NCI-H69 (cell line): ENCODE measurements around the gene GRIK4.
"Not testable (repeated sequence)": the region's sequence is repeated elsewhere in the genome, so short reads cannot be mapped to it uniquely, and the experiment has no call there.

Experiments
- DNase-seq: peaks from one replicate; lab custom pipeline; 2025; lab: John Stamatoyannopoulos, UW

The GRIK4 gene

DNA sequence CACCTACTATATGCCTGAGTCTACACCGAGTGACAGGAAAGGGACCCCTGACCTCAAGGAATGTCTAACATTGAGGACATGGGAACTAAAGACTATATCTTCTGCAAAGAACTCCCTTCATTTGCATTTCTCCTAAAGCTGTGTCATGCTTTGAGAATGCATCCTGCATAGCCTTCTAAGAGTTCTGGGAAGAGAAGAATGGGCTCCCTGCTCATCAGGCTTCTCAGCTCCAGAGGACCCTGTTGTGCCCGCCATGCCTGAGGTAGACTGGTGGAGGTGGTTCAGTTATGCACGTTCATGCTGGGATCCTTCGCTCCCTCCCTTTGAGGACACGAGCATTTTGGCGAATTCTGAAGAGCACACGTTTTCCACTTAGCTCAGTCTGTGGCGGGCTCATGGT is 63.3 kb downstream of the GRIK4 start:
- DNase-seq = no peak

DNA sequence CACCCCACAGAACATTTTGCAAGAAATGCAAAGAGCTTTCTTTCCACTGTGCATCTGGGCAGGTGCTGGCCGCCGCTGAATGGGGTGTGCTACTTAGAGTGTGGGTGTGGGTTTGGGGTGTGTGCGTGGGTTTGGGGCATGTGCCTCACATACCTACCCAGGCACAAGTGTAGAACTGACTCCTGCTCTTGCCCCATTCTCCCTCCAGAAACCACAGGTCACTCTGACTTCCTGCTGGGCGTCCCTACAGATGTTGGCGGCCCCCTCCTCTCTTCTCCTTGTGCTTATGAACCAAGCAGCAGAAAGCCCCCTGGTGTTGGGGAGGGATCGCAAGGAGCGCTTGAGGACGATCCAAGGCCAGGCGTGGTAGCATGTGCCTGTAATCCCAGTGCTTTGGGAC is 63.9 kb downstream of the GRIK4 start:
- no peak for DNase-seq

DNA sequence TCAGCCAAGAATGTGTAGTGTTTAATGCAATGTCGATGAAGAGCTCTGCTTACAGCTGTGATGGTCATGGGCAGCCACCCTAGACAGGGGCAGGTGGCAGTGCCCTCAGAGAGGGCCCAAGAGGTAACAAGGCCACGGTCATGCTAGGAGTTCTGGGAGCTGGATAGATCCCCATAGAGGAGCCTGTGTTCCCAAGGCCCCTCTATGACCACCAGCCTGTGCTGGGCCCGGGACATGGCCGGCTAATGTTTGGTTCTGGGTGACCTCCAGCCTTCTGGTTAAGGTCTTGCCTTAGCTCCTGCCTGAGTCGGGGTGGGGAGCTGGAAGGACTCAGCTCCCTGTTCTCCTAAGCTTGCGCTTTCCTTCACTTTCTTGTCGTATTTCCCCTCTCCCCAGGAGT is 65.1 kb downstream of the GRIK4 start:
- no peak for DNase-seq

DNA sequence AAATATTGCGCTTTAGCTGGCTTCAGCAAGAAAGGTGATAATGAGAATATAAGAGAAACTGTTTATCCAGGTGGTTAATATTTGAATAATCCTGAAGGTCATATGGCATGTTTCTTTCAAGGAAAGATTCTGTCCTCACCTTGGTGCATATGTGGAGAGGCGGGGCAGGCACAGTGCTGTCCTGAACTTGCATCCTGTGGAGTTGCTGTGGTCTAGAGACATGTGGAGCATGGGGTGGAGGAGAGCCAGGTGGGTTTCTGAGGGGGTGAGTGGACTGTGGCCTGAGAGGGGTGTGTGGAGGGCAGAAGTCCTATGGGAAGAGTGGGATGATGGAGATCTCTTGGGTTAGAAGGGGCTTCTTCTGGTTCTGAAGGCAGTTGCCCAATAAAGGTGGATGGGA is 65.5 kb downstream of the GRIK4 start:
- DNase-seq = no peak

DNA sequence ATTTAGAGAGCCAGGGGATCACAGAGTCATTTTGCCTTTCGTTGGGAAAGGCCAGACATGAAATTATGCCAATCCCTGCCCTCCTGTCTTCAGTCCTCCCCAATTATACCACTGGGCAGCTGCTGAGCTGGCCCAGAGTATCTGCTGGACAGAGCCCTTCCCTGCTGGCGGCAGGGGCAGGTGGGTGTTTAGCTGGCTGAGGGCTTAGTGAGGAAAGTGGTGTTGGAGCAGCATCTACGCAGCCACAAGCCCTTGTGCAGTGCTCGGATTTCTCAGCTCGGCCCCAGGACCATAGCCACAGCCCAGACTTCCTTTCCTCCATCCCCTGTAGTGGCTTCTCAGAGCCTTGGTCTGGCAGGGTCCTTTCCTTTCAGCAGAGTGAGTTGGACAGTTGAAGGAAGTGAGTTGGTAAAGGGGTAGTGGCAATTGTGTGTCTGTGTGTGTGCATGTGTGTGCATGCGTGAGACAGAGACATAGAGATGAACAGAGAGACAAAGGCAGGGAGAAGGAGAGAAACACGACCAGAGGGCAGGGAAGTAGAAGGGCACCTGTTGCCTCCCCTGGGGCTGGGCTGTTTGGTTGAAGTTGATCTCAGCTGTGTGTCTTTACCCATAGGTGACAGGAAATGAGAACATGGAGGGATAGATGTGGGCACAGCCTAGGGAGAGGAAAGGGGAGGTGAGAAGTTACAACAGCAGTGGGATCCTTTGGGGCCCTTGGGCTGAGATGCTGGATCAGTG is 66.2 kb downstream of the GRIK4 start:
- DNase-seq = peak; percentile 30

DNA sequence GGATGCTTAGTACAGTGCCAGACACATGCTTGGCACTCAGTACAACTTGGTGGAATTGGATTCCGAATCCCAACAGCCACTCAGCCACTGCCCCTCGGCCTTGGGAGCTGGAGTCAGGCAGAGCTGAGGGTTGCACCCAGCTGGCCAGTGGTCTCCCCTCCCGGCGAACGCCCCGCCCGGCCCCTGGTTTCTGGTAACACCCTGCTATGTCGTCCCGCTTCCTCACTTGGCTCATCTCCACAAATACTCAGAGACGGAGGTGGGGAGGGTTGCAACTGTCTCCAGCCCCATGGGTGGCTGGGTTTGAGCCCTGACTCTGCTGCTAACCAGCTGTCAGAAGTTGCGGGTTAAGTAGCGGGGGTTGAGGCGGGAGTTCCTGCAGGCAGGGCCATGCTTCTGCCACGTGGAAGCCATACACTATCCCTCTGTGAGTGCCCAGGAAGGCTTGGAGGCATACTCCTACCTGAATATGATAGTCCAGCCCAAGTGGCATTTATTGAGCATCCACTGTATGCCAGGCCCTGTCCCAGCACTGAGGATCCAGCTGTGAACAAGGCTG is 67.1 kb downstream of the GRIK4 start:
- DNase-seq = peak; percentile 10

DNA sequence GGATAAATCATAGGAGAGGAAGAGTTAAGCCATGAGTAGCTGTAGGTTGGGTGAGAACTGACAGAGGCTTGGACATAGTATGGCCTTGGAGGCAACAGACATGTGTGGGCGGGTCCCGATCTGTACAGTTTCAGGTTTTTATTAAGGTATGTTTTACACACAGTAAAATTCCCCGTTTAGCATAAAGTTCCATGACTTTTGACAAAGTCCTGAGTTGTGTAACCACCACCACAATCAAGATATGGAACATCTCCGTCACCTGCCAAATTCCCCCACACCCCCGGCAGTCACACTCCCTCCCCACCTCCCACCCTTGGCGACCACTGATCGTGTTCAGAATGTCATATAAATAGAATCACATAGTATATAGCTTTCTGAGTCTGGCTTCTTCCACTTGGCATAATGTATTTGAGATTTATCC is 68.1 kb downstream of the GRIK4 start:
- no peak for DNase-seq

DNA sequence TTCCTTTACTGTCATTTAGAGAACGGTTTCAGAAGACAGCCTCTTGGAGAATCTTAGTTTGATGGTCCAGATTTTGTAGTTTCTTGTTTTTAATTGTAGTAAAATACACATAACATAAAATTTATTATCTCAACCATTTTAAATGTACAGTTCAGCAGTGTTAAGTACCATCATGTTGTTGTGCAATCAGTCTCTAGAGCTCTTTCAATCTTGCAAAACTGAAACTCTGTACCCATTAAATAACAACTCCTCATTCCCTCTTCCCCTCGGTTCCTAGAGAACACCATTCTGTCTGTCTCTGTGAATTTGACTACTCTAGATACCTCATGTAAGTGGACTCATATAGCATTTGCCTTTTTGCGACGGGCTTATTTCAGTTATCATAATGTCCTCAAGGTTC is 69.8 kb downstream of the GRIK4 start:
- DNase-seq = no peak

DNA sequence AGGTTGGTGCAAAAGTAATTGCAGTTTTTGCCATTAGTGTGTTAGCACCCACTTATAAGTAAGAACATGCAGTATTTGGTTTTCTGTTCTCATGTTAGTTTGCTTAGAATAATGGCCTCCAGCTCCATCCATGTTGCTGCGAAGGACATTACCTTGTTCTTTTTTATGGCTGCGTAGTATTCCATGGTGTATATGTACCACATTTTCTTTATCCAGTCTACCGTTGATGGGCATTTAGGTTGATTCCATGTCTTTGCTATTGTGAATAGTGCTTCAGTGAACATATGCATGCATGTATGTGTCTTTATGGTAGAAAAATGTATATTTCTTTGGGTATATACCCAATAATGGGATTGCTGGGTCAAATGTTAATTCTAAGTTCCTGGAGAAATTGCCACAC is 71.0 kb downstream of the GRIK4 start:
- DNase-seq = not testable (repeated sequence)

DNA sequence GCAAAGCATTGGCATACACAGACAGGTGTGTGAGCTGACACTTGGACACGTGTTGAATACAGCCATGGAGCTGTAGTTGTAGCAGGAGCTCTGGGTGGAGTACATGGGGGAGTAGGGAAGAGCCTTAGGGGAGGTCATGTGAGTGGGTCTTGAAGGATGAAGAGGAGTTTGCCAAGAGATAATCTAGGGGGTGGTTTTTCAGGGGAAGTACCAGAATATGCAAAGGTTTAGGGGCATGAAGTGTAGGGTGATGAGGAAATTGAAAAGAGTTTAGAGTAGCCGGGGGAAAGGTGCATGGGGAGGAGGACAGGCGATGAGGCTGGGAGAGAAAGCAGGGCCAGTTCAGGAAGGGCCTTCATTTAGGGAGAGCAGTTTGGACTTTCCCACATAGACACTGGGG is 74.5 kb downstream of the GRIK4 start:
- DNase-seq = no peak

DNA sequence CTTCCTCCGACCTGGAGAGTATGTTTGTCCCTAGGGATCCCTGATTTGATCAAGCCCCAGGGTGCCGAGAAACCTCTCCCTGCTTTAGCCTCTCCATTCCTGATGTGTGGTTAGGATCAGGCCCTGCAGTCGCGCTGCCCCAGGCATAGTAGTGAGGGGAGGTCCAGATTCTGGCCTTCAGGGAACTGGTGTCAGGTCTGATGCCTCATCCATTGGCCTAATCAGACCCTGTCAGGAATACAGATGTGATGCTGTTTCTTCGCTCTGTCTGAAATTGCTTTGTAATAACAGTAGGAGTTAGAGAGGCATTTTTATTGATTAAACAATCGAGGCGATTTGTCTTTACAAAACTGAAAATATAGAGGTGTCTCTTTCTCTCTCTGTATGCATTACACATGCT is 75.2 kb downstream of the GRIK4 start:
- DNase-seq = no peak

DNA sequence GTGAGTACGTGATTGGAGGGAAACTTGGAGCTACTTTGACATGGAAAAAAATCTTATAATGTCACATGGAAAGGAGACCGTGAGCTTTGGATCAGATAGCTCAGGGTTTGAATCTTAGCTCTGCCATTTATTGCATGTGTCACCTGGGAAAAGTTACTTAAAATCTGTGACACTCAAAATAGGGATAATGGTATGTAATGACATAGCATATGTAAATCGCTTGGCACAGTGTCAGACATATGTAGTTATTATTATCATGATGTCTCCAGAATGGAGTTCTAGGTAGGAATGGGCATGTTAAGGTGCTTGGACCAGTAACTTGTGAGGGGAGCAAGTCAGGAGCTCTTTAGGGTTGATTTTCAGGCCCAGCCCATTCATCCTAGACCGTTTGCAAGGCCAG is 75.8 kb downstream of the GRIK4 start:
- no peak for DNase-seq

DNA sequence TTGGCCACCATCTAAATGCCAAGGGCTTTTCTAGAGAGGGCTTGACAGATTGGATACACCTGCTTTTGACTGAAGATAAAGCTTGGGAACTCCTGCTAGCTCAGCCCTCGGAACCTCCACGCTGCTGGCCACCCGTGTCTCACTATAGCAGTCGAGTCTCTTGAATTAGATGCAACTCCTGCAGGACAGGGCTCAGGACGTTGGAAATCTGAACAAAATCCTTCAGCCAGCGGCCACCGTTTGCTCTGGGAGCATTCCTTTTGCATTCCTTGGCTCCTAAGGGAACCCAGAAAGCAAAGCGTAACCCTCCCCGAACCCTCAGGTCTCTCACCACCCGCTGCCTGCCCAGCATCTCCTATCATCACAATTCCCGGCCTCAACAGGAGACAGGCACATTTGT is 77.8 kb downstream of the GRIK4 start:
- DNase-seq = no peak

DNA sequence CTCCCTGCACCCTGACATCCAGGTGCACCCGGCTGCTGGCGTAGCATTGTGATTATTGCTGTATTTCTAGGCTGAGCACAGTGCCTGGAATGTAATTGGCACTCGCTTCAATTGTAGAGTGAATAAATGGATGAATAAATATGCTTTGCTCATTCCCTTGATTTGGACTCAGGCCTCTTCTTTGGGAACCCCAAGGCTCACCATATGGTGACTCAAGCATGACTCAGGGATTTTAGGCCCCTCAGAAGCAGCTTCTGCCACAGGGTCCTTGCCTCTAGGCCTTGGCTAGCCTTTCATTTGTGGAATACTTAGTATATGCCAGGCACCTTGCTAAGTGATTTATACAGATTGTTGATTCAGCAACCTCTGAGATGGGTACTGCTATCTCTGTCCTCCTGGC is 78.9 kb downstream of the GRIK4 start:
- peak; percentile 13 for DNase-seq

DNA sequence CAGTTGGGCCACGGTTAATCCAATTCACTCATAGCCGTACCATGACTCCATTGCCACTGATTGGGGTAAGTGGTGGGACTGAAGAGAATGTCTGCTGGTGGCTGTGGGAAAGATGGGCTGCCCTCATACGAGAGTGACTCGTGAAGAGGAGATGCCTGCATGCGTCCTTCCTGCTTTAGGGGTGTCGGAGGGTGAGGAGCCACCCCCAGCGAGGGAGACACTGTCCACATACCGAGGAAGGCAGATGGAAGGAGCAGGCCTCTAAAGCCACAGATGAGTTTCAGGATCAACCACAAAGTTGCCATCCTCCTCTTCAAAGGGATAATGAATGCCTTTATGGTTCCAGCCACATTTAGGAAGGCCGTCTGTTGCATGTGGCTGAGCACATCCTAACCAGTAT is 83.2 kb downstream of the GRIK4 start:
- DNase-seq = no peak

DNA sequence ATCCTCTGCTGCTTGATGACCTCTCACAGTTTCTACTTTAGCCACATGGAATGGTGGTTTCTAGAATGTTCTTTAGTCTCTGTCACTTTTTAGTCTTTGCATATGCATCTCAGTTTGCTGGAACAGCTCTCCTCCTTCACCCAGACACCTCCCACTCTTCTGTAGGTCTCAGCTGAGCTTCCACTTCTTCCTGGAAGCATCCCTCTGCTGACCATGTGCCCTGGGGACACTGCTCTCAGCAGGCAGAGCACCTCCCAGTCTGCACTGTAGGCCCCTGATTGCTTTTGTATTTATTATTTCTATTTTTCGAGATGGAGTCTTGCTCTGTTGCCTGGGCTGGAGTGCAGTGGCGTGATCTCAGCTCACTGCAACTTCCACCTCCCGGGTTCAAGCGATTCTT is 84.0 kb downstream of the GRIK4 start:
- no peak for DNase-seq

DNA sequence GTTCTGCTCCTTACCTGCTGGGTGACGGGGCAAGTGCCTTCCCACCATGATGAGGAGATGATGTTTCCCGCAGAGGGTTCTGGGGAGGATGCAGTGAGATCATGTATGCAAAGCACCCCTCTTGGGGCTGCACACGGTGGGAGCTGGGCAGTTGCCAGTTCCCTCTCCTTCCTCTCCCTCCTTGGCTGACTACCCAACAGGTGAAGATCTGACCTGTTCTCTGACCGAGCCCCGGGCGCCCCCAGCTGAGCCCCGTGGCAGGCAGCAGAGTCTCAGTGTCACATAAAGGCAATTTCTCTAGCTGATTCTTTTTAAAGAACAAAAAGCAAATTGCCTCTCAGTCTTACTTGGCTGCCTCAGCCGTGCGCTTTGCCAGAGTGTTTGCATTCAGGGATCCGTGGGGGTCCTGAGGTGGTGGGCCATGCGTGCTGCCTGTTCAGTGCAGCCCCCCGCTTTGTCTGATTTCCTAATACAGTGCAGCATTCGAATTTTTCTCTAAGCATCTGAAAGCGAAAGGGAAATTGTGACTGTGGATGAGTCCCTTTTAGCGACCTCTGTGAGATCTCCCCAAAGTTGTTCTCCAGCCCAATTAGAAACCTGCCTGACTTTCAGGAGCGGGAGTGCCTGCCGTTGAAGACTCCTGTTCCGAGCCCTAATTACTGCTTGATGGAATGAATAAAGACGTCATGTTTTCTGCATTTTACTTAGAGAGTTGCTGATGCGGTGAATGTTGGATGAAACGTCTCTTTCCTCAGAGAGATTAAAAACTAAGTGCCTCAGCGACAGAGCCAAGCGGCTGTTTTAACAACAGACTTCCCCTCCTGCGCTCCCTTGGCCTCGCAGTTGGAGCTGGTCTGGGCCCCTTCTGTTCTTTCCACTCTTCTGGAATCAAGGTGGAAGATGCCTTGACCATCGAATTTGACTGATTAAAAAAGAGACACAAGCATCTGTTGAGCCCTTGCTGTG is 86.0 kb downstream of the GRIK4 start:
- DNase-seq = no peak

DNA sequence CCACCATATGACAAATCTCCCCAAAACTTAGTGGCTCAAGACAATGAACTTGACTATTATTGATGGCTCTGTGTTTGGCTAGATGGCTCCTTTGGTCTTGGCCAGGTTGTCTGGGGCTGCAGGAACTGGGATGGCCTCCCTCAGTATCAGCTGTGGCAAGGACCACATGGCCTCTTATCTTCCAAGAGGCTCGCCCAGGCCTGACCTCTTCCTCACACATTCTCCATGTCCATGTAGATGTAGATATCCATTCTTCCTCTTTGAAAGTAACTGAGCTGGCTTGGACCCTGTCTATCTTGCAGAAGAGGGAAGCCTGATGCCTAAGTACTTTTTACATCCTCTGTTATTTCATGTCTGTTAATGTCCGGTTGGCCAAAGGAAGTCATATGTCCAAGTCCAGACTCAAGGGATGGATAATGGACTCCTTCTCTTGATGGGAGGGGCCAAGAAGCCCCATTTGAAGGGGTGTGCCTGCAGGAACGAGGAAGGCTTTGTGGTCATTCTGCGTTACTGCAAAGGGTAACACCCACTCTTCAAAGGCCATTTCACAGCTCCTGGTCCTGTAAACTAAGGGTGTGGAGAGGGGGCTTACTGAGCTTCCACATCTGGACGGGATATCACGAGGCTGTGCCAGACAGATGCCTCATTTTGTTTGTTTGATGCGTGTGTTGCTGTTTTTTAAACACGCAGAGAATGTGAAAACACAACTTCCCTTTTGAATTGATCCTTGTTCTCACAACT is 87.1 kb downstream of the GRIK4 start:
- DNase-seq = no peak

DNA sequence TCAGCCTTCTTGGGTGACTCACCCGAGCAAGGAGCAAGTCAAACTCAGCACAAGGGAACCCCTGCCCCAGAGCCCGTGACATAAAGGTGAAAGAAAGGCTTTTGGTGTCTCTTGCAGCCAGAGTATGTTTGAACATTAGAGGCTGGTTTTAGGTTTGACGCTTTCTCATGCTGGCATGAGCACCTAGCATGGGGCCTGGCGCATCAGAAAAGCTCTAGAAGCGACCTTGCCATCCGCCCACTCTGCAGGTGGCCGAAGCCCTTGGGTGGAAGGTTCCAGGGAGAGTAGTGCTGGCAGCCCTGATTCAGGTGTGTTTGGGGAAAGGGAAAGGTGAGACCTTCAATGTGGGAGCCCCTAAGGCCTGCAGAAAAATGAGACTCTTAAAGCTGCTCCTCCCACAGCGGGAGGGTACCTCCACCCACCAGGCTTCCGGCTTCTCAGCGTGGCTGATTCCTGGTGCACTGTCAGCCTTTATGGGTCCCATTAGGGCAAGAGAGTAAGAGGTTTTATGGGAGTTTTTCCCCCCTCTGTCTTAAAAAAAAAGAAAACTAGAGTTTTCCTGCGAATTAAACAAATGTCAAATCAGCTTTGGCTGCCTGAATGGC is 88.4 kb downstream of the GRIK4 start:
- peak; percentile 30 for DNase-seq

DNA sequence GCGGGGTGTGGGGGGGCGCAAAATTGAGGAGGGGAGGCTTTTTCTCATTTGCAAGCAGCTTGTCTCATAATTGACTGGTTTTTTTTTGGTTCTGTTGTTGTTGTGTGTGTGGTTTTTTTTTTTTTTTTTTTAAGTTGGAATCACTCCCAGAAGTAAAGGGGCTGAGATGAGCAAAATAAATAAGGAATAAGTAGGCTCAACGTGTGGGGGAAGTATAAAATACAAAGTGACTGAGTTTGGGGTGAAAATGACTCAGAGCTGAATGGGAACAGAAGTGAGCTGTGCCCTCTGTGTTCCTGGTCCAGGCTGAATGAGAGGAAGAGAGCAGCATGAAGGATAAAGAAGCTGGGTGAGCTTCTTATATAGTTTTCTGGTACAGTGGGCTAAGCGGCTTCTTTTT is 90.0 kb downstream of the GRIK4 start:
- DNase-seq = no peak

DNA sequence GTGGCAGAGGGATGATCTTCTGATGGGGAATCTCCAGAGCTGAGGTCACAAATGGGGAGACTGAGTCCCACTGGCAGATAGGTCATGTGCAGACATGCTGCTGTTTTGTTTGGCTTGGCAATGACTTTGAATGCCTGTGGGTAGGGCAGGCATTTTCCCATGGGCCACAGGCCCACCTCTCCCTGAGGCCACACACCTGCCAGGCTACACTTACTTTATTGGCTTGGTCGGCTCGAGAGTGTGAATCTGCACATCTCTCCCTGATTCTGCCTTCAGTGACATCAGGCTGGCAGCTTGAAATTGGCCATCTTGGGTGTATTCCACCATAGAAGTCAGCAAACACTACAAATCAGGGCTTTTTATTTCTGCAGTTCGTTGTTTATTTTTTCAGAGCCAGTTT is 91.5 kb downstream of the GRIK4 start:
- DNase-seq = no peak

DNA sequence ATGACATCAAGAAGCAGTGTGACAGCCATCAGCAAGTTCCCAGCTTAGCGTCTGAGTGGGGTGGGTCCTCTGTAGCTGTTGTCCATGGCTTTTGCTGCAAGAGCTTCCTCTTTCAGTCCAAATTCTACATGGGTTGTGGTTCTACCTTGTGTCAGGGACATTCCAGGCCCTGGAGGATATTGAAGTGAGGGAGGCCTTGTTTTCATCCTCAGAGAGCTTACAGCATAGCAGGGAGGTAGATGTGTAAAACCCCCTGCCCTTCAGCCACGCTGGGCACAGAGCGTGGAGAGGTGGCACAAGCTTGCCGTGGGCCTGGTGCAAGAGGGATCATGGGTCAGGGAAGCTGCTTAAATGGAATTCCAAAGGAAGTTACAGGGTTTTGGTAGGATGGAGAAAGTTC is 93.9 kb downstream of the GRIK4 start:
- DNase-seq = no peak
